Inflammatory macrophage (primary cell): ENCODE measurements around the gene ESAM.

ENCODE experiments used
- DNase-seq, 2 donors: peaks; one replicate each; pipeline ENCODE4 v3.0.0-alpha.2; 2020 to 2022
- total RNA-seq, 18 experiments: gene quantifications; one replicate each; lab custom pipeline; 2026; ENCODE audit warnings: mixed read lengths in 6 of 18, inconsistent platforms in 2 of 18; lab: John Stamatoyannopoulos, UW

Gene ESAM, protein sequence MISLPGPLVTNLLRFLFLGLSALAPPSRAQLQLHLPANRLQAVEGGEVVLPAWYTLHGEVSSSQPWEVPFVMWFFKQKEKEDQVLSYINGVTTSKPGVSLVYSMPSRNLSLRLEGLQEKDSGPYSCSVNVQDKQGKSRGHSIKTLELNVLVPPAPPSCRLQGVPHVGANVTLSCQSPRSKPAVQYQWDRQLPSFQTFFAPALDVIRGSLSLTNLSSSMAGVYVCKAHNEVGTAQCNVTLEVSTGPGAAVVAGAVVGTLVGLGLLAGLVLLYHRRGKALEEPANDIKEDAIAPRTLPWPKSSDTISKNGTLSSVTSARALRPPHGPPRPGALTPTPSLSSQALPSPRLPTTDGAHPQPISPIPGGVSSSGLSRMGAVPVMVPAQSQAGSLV
- total RNA-seq: 0 to 0.48 (median 0.12) reads per million in 18 experiments

DNA sequence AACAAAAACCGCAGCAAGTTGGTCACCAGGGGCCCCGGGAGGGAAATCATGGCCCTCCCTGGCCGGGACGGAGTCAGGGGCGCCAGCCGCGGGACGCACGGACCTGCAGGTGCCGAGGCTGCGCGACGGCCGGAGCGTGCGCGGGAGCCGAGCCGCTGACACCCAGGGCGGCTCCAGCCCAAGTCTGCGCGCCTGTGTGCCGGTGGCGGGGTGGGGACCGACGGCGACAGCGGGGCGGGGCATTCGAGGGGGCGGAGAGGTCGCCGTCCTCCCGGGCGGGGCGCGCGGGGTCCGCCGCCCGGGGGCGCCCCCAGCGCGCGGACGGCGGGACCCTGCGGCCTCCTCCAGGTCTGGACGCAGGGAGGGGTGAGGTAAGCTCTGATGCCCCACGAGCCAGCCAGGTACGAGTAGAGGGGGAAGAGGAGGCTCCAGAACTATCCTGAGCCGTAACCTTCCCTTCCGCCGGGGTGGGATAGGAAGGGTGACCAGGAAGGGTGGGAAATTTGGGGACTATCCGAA is at the start of gene ESAM:
Gene ESAM (minus strand): TSS at position 186 of the 519 bp plus-strand sequence. CDS start 136 bp downstream, at position 50.
- peak in 1 of 2 donors; percentile 29 for DNase-seq

DNA sequence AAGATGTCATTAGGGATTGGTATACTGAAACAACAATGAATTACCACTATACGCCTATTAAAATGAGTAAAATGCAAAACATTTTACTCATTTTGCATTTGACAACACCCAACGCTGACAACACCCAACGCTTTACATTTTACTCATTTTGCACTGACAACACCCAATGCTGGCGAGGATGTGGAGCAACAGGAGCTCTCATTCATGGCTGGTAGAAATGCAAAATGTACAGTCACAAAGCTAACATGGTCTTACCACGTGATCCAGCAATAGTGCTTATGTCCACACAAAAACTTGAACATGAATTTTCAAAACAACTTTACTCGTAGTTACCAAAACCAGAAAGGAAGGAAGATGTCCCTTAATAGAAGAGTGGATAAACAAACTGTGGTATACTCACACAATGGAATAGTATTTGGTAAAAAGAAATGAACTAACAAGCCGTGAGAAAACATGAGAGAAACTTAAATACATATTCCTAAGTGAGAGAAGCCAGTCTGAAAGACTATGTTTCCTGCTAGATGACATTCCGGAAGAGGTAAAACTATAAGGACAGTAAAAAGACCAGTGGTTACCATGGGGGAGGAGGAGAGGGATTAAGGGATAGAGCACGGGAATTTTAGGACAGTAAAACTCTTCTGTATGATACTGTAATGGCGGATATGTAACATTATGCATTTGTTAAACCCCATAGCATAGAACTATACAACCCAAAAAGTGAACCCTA is 49.5 kb upstream of the ESAM start:
- no peak for DNase-seq

GRCh38 chr11:124807660-124808270 is 45.7 kb upstream of the ESAM start:
- DNase-seq: no peak

DNA sequence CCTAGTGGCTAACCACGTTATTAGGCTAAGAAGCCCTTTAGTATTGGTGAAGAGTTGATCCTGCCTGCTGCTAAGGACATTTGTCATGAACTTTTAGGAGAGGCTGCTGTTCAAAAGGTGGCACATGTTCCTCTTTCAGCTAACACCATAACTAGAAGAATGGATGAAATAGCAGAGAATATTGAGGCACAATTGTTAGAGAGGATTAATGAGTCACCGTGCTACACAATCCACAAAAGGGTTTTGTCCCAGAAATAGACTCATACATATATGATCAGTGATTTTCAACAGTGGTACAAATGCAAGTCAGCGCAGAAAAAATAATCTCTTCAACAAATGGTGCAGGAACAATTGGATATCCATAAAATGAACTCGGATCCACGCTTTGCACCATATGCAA is 45.1 kb upstream of the ESAM start:
- no peak for DNase-seq

- no peak for DNase-seq
These were observed 42.8 kb upstream of the ESAM start for GRCh38 chr11:124804884-124805283.

DNA sequence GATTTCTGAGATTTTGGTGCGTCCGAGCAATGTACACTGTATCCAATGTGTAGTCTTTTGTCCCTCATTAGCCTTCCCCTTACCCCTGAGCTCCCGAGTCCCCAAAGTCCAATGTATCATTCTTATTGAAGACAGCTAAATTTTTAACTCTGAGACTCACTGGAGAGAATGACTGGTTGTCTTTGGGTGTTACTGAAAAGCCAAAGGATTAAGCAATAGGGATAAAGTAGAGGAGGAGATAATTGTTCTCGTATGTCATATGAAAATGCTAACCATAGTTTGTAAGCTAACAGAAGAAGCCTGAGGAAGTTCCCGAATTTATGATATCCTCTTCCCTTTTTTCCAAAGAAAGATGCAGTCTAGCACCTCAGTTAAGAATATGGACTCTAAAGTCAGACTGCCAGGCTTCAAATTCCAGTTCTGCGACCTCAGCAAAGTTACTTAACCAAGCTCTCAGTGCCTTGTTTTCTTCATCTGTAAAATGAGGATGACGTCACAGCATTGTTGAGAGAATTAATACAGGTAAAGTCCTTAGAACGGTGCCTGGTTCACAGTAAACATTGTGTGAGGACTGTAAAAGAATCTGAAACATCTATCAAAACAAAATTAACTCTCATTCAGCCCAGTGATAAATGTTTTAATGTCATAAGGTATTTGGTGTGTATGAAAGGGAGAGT is 39.7 kb upstream of the ESAM start:
- DNase-seq: no peak

GRCh38 chr11:124801014-124801413 is 38.9 kb upstream of the ESAM start:
- peak; percentile 44 to 46 for DNase-seq

GRCh38 chr11:124800226-124800929 is 38.3 kb upstream of the ESAM start, which contains the start of gene MSANTD2:
TSS of gene MSANTD2 (minus strand) at chr11:124800406. CDS start at chr11:124800380, 26 bp downstream.
- peak; percentile 60 to 80 for DNase-seq

DNA sequence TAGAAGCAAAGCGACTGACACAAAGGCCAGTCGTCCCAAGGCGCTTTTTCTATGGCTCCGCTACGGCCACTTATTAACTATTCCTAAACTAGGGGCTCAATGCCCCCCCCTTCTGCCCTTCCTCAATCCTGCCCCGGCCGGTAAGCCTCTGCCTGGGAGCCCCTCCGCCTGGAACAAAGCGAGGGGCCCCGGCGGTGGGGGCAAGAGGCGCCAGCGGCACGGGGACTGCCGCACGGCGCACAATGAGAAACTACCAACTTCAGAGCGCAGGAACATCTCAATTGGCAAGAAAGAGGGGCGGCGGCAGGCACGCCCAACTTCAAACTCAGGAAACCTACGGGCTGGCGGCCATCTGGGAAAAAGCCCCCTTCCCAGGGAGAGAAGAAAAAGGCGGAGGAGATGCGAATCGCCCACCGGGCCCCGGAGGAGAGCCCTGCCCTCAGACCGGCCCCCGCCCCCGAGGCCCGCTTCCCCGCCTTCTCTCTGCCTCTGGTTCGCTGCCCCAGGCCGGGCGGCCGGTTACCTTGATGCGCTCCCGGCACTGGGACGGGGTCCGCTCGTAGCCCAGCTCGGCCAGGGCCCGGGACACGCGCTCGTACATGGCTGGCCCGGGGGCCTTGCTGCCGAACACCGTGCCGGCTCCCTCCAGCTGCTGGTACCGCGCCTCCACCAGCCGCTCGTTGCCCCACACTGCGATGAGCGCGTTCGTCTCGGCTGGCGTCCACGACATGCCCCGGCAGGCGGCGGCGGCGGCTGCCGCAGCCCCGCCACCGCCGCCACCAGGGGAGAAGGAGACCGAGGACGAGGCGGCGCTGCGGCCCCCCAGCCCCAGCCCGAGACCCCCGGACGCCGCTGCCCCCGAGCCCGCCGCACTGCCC is 37.5 kb upstream of the ESAM start:
- DNase-seq: peak; percentile 7 to 31

DNA sequence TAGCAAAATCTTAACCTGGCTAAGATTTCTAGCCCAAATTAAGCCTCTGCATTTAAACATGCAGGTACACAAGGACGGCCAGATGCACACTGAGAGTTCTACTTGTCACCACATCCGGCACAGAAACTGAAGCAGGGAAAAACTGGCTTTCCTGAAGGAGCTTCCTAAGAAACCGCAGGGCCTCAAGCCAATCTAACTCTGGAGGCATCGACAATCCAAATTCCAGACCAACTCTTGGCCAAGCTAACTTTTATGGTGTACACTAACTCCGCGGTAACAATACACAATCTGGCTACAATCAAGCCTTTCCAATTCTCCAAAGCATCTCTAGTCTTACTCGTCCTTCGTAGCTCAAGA is 36.9 kb upstream of the ESAM start:
- no peak for DNase-seq

DNA sequence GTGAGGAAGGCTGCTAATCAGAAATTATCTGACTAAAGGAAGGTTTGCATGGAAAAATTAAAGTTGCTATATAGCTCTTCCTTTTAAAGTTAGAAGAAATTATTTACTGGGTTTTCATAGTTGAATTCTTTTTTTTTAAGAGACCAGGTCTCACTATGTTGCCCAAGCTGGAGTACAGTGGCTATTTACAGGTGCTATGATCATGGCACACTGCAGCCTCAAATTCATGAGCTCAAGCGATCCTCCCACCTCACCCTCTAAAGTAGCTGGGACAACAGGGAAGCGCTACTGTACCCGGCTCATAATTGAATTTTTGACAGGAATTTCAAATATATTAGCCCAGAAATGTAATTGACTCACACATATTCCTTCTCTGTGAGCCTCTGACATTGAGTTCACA is 34.2 kb upstream of the ESAM start:
- no peak for DNase-seq

DNA sequence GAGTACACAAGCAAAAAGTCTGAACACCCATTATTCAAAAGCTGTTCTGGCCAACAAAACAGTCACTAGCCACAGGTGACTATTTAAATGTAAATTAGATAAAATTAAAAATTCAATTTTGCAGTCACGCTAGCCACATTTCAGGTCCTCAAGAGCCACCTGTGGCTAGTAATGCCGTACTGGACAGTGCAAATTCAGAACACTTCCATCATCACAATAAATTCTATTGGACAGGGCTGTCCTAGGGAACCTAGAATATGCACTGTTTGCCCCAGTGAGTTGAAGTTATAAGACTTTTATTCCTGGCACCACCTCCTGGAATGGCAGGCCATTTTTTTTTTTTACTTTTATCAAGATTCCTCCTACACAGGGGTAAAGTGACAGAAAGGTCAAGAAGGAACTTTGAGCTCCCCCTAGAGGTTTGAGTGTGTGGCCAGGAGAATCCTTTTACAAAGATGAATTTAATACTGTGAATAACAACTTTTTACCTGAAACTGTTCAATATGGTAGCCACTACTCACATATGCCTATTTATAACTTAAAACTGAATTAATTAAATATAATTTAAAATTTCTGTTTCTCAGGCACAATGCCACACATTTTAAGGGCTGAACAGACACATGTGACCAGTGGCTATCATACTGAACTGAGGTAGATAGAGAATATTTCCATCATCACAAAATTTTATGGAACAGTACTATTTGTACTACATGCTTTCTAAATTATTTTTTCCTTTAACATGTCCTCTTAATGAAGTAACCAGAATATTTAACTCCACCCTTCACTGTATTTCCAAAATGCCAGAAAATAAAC is 31.6 kb upstream of the ESAM start:
- DNase-seq: peak; percentile 71 to 75

DNA sequence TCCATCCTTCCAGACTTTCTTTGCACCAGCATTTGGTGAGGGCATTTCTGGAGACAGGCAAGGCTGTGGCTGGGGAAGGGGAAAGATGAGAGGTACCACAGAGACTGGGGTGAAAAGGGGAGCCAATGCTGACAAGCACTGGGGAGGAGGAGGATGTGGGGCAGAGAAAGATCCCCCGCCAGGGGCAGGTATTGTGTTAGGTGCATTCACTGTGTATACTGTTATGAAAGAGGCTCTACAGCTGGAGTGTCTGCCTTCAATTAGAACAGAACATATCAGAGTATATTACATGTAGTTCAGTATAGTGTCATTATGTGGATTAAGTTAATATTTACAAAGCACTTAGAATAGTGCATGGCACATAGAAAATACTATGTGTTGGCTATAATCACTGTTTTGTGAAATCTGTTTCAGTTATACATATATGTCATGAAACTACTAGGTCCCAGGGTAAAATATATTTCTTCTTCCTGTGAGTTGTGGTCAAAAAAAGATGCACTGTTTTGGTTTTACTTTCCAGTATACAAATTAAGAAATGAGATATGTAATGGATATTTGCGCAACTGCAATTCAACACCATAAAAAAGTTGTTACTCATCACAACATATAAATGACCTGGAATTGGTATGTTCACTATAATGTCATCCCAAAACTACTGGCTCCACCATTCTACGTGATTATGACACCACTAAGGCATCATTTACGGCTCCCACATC is 29.7 kb upstream of the ESAM start:
- DNase-seq: peak in 1 of 2 donors; percentile 21

- no peak for DNase-seq
These were observed 26.4 kb upstream of the ESAM start for GRCh38 chr11:124788521-124788920.

DNA sequence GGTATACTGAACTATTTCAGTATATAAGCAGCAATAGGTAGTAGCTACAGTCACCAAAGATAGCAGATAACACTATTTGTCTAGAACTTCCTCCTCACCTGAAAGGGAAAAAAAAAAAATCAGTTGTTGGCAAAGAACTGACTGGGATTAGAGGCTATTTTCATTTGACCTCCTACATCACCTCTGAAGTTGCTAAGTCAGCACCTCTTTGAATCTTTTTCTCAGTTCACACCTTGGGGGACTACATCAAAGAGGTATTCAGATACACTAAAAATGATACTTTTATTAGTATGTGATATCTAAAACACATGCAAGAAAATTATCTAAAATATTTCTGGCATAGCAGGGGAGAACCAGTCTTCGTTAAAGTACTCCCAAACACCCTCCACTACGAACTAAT is 22.0 kb upstream of the ESAM start:
- DNase-seq: no peak

GRCh38 chr11:124783002-124783401 is 20.9 kb upstream of the ESAM start:
- DNase-seq: no peak

DNA sequence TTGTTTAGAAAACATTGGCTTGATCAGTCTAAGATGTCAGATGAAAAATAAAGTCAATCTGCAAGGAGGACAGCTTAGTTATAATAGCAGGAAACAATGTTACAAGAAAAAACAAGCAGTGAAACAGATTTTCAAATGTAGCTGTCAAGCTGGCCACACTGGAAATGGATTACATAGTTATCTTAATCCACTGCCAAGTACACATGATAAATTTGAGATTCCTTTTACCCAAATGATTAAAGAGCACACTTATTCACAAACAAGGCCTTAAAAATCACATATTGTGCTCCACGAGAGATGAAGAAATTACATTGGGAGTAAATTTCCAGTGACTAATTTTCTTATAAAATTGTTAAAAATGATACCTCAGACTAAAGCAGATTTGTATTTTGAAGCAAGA is 17.5 kb upstream of the ESAM start:
- DNase-seq: no peak

DNA sequence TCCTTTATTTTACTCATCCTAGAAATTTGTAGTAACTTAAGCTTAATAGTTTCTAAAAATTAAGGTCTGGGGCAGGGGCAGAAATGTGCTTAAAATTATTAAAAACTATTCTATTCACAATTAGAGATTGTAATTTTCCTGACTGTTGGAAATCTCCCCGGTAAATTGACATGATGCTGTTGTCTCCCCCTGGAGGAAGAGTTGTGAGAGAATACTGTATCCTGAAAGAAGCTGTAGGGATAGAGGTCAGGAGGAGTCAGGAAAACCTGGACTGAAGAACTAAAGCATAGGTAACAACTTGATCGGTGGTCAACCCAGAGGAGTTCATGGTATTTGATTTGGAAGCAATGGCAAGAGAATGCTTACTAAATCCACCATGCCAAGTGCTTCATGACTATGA is 16.2 kb upstream of the ESAM start:
- no peak for DNase-seq
